Osteoblast (primary cell): ENCODE data around the gene IFNW1. TPM values are rescaled to one million over a fixed set of nuclear protein-coding genes. Genes with fewer than 3 reads are reported as not detected.

Experiments used
- DNase-seq: peaks from one replicate; pipeline ENCODE4 v3.0.0; 2011; ENCODE audit warnings: low spot score, mixed read lengths; ENCODE audit not compliant: insufficient read length; ENCODE audit errors: missing footprints
- H2AFZ ChIP-seq: 2 replicates; pipeline ENCODE4 v1.6.0; 2011; ENCODE audit warnings: mild to moderate bottlenecking, low read length
- H3K27ac ChIP-seq: 2 replicates; pipeline ENCODE4 v1.5.1; 2011; ENCODE audit warnings: mild to moderate bottlenecking, low read depth, low read length, moderate library complexity
- H3K27me3 ChIP-seq: 2 replicates; pipeline ENCODE4 v1.6.0; 2012; ENCODE audit warnings: mild to moderate bottlenecking, control low read depth, inconsistent platforms, low read length, moderate library complexity; ENCODE audit not compliant: insufficient read depth
- H3K36me3 ChIP-seq: 2 replicates; pipeline ENCODE4 v1.5.1; 2011; ENCODE audit warnings: mild to moderate bottlenecking, low read length, control low read depth, moderate library complexity; ENCODE audit not compliant: insufficient read depth
- H3K4me1 ChIP-seq: 2 replicates; pipeline ENCODE4 v1.5.1; 2011; ENCODE audit warnings: mild to moderate bottlenecking, low read length, control low read depth, moderate library complexity; ENCODE audit not compliant: insufficient read depth
- H3K4me2 ChIP-seq: 2 replicates; pipeline ENCODE4 v1.6.0; 2011; ENCODE audit warnings: mild to moderate bottlenecking, low read length; ENCODE audit not compliant: insufficient read depth
- H3K4me3 ChIP-seq: fragments of 200-600 bp; sonication (generic); 3 replicates; pipeline ENCODE4 v1.5.1; 2012; ENCODE audit warnings: mild to moderate bottlenecking, low read length, inconsistent platforms; ENCODE audit not compliant: insufficient read depth
- H3K79me2 ChIP-seq: 2 replicates; pipeline ENCODE4 v1.6.0; 2012; ENCODE audit warnings: mild to moderate bottlenecking, low read length, control low read depth, inconsistent platforms; ENCODE audit not compliant: insufficient read depth
- H3K9me3 ChIP-seq: 2 replicates; pipeline ENCODE4 v1.5.1; 2011; ENCODE audit warnings: low read depth, low read length, control low read depth
- H4K20me1 ChIP-seq: 2 replicates; pipeline ENCODE4 v1.6.0; 2012; ENCODE audit warnings: mild to moderate bottlenecking, low read length, control low read depth; ENCODE audit not compliant: insufficient read depth
- total RNA-seq: library from RNA; depleted of rRNA; stranded (reverse); fragments of >200 nt; gene quantifications from 2 replicates; pipeline ENCODE4 v1.2.3, GENCODE V29; 2012
- TF ChIP-seq, protein P1 (sequence below): IDR thresholded peaks from 2 replicates; pipeline ENCODE4 v1.5.1; 2011; ENCODE audit warnings: mild to moderate bottlenecking, low read depth, low read length, moderate library complexity; ENCODE audit errors: extremely low read depth

The IFNW1 gene
- total RNA-seq, 1 donor, result not detected

DNA sequence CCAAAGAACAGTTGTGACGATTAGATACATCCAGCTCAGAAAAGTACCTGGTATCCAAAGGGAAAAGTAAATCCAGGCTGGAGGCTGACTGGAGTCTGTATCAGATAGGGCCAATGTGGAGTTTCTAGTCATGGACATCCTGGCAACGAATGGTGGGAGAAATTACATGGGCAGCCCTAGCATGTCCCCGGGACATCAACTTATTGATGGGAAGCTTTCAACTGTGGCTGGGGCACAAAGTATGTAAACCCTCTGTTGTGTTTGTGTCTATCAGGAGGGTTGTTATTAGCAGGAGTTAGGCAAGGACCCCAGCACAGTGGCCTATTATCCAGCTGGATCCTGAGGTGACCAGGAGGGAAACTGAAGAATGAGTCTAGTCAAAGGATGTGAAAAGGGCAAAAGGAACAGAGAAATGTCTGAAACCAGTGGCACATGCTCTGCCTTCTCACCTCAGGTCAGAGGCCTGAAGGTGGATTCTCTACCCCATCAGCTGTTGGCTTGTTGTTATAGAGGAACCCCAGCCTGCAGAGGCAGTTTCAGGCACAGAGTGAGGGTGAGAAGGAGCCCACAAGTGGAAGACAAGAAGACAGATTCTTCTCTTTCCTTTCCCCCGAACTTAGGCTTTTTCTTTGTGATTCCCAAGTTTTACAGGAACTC lies 19.9 kb downstream of the IFNW1 start:
- Histone ChIP-seq H3K4me1 (no peaks in the 10 kb centered on the region), H3K4me2 (no peak overlapping the region), H4K20me1 (no peaks in the 10 kb centered on the region), H2AFZ (no peak overlapping the region), H3K27me3 (peaks cover 8% of the 10 kb centered on the region), H3K79me2 (no peaks in the 10 kb centered on the region), H3K27ac (no peak overlapping the region), H3K4me3 (no peak overlapping the region), H3K36me3 (no peaks in the 10 kb centered on the region), H3K9me3 (no peaks in the 10 kb centered on the region)
- no peak for DNase-seq
- TF ChIP-seq, protein P1, sequence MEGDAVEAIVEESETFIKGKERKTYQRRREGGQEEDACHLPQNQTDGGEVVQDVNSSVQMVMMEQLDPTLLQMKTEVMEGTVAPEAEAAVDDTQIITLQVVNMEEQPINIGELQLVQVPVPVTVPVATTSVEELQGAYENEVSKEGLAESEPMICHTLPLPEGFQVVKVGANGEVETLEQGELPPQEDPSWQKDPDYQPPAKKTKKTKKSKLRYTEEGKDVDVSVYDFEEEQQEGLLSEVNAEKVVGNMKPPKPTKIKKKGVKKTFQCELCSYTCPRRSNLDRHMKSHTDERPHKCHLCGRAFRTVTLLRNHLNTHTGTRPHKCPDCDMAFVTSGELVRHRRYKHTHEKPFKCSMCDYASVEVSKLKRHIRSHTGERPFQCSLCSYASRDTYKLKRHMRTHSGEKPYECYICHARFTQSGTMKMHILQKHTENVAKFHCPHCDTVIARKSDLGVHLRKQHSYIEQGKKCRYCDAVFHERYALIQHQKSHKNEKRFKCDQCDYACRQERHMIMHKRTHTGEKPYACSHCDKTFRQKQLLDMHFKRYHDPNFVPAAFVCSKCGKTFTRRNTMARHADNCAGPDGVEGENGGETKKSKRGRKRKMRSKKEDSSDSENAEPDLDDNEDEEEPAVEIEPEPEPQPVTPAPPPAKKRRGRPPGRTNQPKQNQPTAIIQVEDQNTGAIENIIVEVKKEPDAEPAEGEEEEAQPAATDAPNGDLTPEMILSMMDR, result no peak

DNA sequence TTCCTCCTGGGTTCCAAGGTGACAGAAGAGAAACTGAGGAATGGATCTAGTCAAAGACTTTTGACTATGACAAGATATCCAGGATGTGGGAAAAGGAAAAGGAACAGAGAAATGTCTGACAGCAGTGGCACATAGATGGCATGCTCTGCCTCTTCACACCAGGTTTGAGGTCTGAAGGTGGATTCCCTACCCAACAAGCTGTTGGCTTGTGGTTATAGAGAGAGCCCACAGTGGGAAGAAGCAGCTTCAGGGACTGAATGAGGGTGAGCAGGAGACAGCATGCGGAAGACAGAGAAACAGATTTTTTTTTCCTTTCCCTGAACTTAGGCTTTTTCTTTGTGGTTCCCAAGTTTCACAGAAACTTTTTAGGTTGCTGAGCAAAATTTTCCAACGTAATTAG lies 20.6 kb downstream of the IFNW1 start:
- Histone ChIP-seq H3K79me2 (no peaks in the 10 kb centered on the region), H3K4me3 (no peak overlapping the region), H2AFZ (no peak overlapping the region), H3K36me3 (no peaks in the 10 kb centered on the region), H3K27ac (no peak overlapping the region), H4K20me1 (no peaks in the 10 kb centered on the region), H3K27me3 (peaks cover 8% of the 10 kb centered on the region), H3K9me3 (no peaks in the 10 kb centered on the region), H3K4me1 (no peaks in the 10 kb centered on the region), H3K4me2 (no peak overlapping the region)
- TF ChIP-seq, protein P1, result no peak
- no peak for DNase-seq

DNA sequence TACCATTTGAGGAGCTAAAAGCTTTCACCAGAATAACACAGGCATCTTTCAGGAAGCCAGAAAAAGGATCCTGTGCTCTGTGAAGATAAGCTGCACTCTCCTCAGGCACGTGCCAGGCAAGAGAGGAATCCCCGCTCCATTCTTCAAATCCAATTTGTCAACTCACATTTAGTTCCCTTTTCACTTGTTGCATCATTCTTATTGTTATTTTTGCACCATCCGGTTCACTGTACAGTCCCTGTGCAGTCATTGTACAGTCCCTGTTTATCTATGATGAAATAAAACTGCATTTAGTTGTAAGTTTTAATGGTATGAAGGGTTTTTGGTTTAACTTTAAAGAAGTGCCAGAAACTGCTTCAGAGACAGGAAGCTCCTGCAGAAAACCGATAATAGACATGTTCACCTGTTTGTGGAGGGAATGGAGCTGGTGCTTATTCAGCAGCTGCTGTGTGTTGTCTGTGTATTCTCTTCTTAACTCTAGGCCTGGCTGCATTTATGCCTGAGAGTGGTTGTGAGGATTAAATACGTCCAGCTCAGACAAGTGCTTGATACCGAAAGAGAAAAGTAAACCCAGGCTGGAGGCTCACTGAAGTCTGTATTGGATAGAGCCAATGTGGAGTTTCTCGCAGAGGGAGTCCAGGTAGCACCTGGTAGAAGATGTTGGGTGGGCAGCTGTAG lies 22.4 kb downstream of the IFNW1 start:
- no peak for DNase-seq
- Histone ChIP-seq H3K27ac (no peak overlapping the region), H3K36me3 (no peaks in the 10 kb centered on the region), H3K4me2 (no peak overlapping the region), H4K20me1 (no peaks in the 10 kb centered on the region), H3K9me3 (no peaks in the 10 kb centered on the region), H3K4me1 (no peaks in the 10 kb centered on the region), H3K79me2 (no peaks in the 10 kb centered on the region), H3K27me3 (peaks cover 10% of the 10 kb centered on the region), H3K4me3 (no peak overlapping the region), H2AFZ (no peak overlapping the region)
- TF ChIP-seq, protein P1, result no peak

- H3K27me3 ChIP-seq, result peaks cover 12% of the 10 kb centered on the region
- no peak overlapping the region for H3K4me3 ChIP-seq
- DNase-seq, result no peak
- H3K4me2 ChIP-seq, result no peak overlapping the region
- no peaks in the 10 kb centered on the region for H3K9me3 ChIP-seq
- no peaks in the 10 kb centered on the region for H4K20me1 ChIP-seq
- H2AFZ ChIP-seq, result no peak overlapping the region
- TF ChIP-seq, protein P1, result no peak
- H3K27ac ChIP-seq, result no peak overlapping the region
- H3K4me1 ChIP-seq, result no peaks in the 10 kb centered on the region
- no peaks in the 10 kb centered on the region for H3K36me3 ChIP-seq
- no peaks in the 10 kb centered on the region for H3K79me2 ChIP-seq
Measured at GRCh38 chr9:21114311-21114710, 27.3 kb downstream of the IFNW1 start.
